Measurements from ENCODE around the gene RGS7. TPM values are rescaled to one million over a fixed set of nuclear protein-coding genes. Genes with fewer than 3 reads are reported as not detected.

RGS7 gene
- total and polyA plus RNA-seq, 10 of the 15 experiments (the other 5 are each of a cell fraction or from before 2014, with no cell fraction given): not detected

DNA sequence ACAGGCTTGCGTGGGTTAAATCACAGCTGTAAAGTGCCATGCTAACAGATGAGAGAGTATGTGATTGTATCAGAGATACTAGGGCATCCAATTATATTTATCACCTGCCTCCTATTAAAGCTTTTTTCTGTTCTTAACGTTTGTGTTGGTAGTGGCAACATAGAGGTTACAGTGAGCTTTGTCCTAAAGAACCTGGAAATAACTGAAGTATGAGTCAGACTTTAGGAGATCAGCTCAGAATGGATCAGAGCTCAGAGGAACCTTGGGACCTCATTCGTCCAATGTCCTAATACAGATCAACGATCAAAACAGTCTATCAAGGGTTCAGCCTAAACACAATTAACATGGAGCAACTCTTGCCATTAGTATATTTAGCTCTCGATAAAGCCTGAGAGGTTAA lies 81.0 kb downstream of the RGS7 start (continued):
- TF ChIP-seq NFYA (IDR thresholded peaks at IDR 0.05; ENCODE audit: borderline replicate concordance, low read depth, low read length) (no peak), MTA3 (IDR thresholded peaks at IDR 0.05; ENCODE audit: borderline replicate concordance, low read length) (no peak), STAT3 (IDR thresholded peaks at IDR 0.05; ENCODE audit: low read depth, low read length) (no peak)
- TF ChIP-seq, protein P1, sequence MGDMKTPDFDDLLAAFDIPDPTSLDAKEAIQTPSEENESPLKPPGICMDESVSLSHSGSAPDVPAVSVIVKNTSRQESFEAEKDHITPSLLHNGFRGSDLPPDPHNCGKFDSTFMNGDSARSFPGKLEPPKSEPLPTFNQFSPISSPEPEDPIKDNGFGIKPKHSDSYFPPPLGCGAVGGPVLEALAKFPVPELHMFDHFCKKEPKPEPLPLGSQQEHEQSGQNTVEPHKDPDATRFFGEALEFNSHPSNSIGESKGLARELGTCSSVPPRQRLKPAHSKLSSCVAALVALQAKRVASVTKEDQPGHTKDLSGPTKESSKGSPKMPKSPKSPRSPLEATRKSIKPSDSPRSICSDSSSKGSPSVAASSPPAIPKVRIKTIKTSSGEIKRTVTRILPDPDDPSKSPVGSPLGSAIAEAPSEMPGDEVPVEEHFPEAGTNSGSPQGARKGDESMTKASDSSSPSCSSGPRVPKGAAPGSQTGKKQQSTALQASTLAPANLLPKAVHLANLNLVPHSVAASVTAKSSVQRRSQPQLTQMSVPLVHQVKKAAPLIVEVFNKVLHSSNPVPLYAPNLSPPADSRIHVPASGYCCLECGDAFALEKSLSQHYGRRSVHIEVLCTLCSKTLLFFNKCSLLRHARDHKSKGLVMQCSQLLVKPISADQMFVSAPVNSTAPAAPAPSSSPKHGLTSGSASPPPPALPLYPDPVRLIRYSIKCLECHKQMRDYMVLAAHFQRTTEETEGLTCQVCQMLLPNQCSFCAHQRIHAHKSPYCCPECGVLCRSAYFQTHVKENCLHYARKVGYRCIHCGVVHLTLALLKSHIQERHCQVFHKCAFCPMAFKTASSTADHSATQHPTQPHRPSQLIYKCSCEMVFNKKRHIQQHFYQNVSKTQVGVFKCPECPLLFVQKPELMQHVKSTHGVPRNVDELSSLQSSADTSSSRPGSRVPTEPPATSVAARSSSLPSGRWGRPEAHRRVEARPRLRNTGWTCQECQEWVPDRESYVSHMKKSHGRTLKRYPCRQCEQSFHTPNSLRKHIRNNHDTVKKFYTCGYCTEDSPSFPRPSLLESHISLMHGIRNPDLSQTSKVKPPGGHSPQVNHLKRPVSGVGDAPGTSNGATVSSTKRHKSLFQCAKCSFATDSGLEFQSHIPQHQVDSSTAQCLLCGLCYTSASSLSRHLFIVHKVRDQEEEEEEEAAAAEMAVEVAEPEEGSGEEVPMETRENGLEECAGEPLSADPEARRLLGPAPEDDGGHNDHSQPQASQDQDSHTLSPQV (IDR thresholded peaks at IDR 0.05): no peak

DNA sequence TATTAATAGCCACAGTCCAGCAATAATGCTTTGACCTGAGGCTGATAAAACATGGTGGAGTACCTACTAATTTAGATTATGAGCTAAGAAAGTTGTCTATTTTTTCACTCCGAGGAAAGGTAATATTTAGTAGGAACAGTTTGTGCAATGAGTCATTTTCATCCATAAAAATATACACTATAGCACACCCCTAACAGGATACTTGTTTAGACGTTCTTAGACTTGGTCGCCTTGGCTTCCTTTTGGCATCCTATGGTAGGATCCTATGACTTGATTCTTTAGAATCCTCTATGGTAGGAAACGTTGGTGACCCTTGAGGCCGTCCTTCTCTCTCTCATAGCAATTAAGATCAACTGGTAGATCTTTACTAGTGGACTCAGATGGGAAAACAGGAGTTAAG lies 81.8 kb downstream of the RGS7 start:
- no peak for FAIRE-seq
- no TSS peak for BruUV-seq (replicated peaks)
- Histone ChIP-seq H3K4me1 (ENCODE audit: control insufficient read depth, insufficient read depth, low read length) (no peaks in the 10 kb centered on the region), H3K27ac (ENCODE audit: control insufficient read depth, insufficient read depth) (no peak overlapping the region), H3K27me3 (replicated peaks in 1 of 2; ENCODE audit: control insufficient read depth in 2 of 2, insufficient read depth in 2 of 2, low read length in 1 of 2) (no peaks in the 10 kb centered on the region), H3K4me2 (ENCODE audit: control insufficient read depth, insufficient read depth) (no peak overlapping the region), H2AFZ (ENCODE audit: control insufficient read depth, low read depth, low read length) (no peak overlapping the region), H3K4me3 (no peak overlapping the region), H3K9ac (ENCODE audit: control insufficient read depth, insufficient read depth, low read length) (no peak overlapping the region), H3K79me2 (ENCODE audit: control insufficient read depth, insufficient read depth, low read length) (no peaks in the 10 kb centered on the region), H3K36me3 (ENCODE audit: control insufficient read depth in 2 of 2, insufficient read depth in 2 of 2, low read length in 1 of 2) (no peaks in the 10 kb centered on the region), H3K9me3 (replicated peaks; ENCODE audit: control insufficient read depth, insufficient read depth, low read length) (no peaks in the 10 kb centered on the region), H4K20me1 (ENCODE audit: control insufficient read depth, insufficient read depth) (no peaks in the 10 kb centered on the region)
- ChIA-PET POLR2A (no interaction called here), CTCF (no interaction called here), RAD21 (ENCODE audit: unreplicated experiment) (no interaction called here), SMC1A (ENCODE audit: uncharacterized antibody, unreplicated experiment) (interaction anchor here (1.1 kb wide), 1 partner anchor 15 kb away, joined by 3 read pairs; no protein-coding TSS in a partner anchor)
- ATAC-seq: no peak
- DNase-seq (ENCODE audit: low read depth, low spot score): no peak
- TF ChIP-seq EZH2 (IDR thresholded peaks at IDR 0.05; ENCODE audit: borderline replicate concordance, control insufficient read depth, low read depth, low read length) (no peak), TCF7 (IDR thresholded peaks at IDR 0.05; ENCODE audit: borderline replicate concordance) (no peak), RB1 (IDR thresholded peaks at IDR 0.05; ENCODE audit: borderline replicate concordance) (no peak), BACH1 (IDR thresholded peaks at IDR 0.05; ENCODE audit: borderline replicate concordance) (no peak), ZNF24 (IDR thresholded peaks at IDR 0.05) (no peak), SREBF1 (IDR thresholded peaks at IDR 0.05; ENCODE audit: low read length) (no peak), SRF (IDR thresholded peaks at IDR 0.05; ENCODE audit: low read depth in 2 of 2, low read length in 2 of 2) (no peak), BRCA1 (IDR thresholded peaks at IDR 0.05; ENCODE audit: low read depth, low read length) (no peak), CHD4 (IDR thresholded peaks at IDR 0.05) (no peak)
- intact Hi-C loops (cut with micrococcal nuclease; ENCODE audit: unreplicated experiment): no loop called here
- WGBS (ENCODE audit: insufficient coverage, insufficient replicate concordance, low lambda C conversion rate, missing lambda C conversion rate): 0% methylated on average over 5 of the region's 5 CpGs
- in situ Hi-C loops (cut with MboI): no loop called here

All from GM12878 (cell line).